AML-193 (cell line): ENCODE results near the gene ASB17.
"Not testable (repeated sequence)": the region's sequence is repeated elsewhere in the genome, so short reads cannot be mapped to it uniquely, and the experiment has no call there.

ENCODE experiments used
- DNase-seq, 2 experiments: peaks; one replicate each; lab custom pipeline; 2025; lab: John Stamatoyannopoulos, UW

ASB17 gene, protein sequence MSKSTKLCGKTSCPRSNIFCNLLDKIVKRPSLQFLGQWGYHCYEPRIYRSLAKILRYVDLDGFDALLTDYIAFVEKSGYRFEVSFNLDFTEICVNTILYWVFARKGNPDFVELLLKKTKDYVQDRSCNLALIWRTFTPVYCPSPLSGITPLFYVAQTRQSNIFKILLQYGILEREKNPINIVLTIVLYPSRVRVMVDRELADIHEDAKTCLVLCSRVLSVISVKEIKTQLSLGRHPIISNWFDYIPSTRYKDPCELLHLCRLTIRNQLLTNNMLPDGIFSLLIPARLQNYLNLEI

GRCh38 chr1:75932304-75932703 is at the start of gene ASB17:
Gene ASB17 (minus strand): TSS chr1:75932404. CDS start chr1:75932291, 113 bp downstream.
- no peak for DNase-seq

GRCh38 chr1:75980972-75981897 is 49.0 kb upstream of the ASB17 start:
- no peak for DNase-seq

DNA sequence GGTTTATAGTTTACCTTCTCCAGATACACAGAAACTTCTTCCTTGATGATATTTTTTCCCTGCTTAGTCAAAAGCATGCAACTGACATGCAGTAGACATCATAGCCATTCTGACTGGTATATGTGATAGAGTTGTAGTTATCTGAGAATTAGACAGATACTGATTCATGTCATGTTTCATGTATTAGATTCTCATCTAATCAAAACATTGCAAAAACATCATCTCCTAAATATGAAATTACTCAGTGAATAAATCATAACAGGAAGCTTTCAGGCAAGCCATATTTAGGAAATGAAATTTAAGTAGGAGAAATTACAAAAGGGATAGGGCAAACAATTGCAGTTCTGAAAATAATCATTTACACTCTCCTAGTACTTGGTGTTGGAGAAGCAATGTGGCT is 38.4 kb upstream of the ASB17 start:
- no peak for DNase-seq

DNA sequence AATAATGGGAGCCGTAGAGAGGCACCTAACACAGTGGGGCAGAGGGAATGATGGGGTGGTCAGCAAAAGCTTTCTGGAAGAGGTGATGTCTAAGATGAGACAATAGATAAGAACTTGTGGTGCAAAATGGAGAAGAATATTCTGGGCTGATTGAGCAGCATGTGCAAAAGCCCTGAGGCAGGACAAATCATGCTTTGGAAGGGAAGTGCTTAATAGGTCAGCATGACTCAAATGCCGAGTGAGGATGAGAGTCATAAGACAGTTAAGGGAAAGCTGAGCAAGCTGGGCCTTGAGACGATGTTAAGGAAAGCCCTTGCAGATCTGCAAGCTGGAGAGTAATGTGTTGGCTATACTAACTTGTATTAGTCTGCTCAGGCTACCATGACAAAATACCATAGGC is 37.3 kb upstream of the ASB17 start:
- no peak for DNase-seq

GRCh38 chr1:75967719-75968118 is 35.5 kb upstream of the ASB17 start:
- DNase-seq = no peak

GRCh38 chr1:75964760-75965408 is 32.7 kb upstream of the ASB17 start:
- no peak for DNase-seq

- DNase-seq = not testable (repeated sequence)
Observed at GRCh38 chr1:75964110-75964759, 32.0 kb upstream of the ASB17 start.

- DNase-seq = peak; percentile 40 to 45
Observed at GRCh38 chr1:75954586-75954985, 22.4 kb upstream of the ASB17 start.

DNA sequence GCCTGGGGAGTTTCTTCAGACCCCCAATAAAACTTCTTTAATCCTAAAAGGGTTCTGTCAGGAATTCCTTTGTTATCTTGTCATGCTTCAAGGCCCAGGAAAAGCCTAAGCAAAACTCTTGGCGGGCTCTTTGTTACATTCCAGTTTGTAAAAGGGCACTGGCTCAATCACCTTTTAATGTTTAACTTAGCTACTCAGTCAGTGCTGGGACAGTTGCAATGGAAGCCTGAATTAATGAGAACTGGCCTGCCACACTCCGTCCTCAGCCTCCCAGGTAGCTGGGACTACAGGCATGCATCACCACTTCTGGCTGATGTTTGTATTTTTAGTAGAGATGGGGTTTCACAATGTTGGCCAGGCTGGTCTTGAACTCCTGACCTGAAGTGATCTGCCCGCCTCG is 21.3 kb upstream of the ASB17 start:
- no peak for DNase-seq

DNA sequence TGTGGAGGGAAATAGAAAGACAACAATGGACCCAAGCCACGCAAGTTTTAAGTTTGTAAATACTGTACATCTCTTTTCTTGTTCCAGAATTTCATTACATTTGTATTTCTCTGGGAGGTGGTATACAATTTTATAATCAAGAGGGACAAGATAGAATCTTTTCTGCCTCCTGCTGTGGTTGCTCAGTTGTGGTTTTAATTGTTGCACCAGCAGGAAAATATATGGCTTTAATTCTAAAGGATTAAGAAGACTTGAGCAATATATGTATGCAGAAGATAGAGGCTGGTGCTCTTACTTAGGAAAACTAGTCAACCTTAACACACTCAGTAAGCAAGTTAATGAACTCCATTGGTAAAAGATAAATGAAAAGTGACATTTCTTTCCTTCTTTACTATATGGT is 19.8 kb upstream of the ASB17 start:
- no peak for DNase-seq

DNA sequence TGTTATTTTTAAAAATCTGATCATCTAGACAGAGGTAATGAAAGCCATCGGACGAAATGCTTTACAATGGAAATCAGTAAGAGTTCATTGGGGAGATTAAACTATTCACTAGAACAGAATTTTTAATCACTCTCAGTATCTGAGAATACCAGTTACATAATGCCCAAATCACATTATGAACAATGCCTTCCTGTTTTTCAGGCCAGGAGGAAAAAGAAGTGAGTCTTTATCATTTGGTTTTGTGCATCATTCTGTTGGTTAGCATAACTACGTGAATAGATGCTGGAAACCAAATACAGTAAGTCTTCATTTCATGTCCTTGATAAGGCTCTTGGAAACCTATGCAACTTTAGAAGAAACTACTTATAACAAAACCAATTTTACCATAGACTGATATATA is 18.0 kb upstream of the ASB17 start:
- no peak for DNase-seq

- peak; percentile 69 to 77 for DNase-seq
Observed at GRCh38 chr1:75943037-75943436, 10.8 kb upstream of the ASB17 start.

GRCh38 chr1:75937034-75937433 is 4.8 kb upstream of the ASB17 start:
- DNase-seq = no peak

DNA sequence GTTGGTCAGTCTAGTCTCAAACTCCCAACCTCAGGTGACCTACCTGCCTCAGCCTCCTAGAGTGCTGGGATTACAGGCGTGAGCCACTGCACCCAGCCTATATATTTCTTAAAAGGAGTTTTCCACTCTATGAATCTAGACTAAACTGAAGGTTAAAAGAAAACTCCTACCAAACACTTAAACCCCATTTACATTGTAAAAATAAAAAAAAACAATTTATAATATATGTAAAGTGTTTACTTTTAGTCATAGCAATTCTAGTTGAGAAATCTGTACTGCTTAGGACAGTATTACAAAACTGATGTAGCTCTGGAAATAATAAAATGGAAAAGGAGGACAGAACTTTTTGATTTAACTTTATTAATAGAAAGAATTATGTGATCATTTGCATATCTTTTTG is 9.5 kb downstream of the ASB17 start:
- no peak for DNase-seq

DNA sequence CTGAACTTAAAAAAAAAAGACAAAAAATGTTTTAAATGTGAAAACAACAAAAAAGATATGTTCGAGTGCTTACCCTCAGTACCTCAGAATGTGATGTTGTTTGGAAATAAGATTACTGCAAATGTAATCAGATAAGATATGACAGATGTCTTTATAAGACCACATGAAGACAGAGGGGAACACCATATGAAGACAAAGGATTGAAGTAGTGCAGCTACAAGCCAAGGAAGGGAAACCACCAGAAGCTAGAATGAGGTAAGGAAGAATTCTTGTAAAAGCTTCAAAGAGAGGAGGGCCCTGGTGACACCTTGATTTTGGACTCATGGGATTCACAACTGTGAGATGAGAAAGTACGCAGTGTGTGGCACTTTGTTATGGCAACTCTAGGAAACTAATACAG is 15.4 kb downstream of the ASB17 start:
- DNase-seq = no peak

DNA sequence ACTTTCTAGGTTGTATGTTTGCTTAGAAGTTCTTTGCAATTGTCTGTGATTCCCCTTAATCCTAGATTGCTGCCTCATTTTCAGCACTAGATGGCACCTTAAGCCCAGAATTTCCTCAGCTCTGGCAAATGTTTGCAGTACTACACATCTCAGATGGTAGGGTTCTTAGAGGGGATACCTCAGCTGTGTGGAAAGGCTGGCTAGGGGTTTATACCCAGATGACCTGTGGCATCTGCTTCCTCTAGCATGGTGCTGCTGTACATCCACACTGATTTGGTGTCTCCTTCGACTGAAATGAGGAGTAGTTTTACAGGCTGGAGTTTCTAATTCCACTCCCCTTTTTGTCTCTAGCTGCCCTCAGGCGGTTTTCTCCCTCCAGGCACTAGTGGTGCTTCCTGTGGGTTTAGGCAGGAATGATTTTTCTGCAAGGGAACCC is 23.5 kb downstream of the ASB17 start:
- DNase-seq = peak; percentile 48 to 52

DNA sequence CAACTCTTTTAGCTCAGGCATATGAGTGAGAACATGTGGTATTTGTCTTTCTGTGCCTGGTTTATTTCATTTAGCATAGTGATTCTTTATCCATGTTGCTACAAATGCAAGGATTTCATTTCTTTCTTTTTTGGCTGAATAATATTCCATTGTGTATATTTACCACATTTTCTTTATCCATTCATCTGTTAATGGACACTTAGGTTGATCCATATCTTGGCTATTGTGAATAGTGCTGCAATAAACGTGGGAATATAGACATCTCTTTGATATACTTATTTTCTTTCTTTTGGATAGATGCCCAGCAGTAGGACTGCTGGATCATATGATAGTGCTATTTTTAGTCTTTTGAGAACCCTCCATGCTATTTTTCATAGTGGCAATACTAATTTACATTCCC is 30.8 kb downstream of the ASB17 start:
- no peak for DNase-seq

GRCh38 chr1:75884437-75884836 is 47.8 kb downstream of the ASB17 start:
- DNase-seq = no peak

DNA sequence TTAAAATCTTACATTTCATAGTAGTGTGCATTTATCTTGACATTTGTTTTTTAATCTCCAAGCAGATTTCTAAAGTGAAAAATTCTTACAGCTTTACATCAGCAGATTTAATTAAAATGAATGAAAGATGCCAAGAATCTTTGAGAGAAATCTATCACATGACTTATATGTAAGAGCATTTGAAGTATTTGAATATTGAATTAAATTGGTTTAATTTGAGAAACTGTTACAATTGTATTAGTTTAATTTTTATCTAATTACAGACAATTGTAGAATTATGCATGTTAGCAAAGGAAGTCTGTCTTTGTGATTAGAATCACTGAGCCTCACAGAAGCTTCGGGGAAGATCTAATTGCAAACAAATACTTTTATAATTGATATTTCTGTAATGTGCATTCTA is 52.2 kb downstream of the ASB17 start:
- DNase-seq = no peak

GRCh38 chr1:75870951-75871350 is 61.3 kb downstream of the ASB17 start:
- DNase-seq = no peak
